AG09319 (cell line): Measurements from ENCODE around the gene FAM111B.

Experiments
- DNase-seq: peaks from one replicate; pipeline ENCODE4 v3.0.0-alpha.2; 2010; ENCODE audit warnings: low read depth; ENCODE audit errors: extremely low read depth
- TF ChIP-seq, protein P1 (sequence below): IDR thresholded peaks from 2 replicates; pipeline ENCODE4 v1.5.1; 2011; ENCODE audit warnings: low read depth, mild to moderate bottlenecking, inconsistent platforms, low read length, moderate library complexity

The FAM111B gene

DNA sequence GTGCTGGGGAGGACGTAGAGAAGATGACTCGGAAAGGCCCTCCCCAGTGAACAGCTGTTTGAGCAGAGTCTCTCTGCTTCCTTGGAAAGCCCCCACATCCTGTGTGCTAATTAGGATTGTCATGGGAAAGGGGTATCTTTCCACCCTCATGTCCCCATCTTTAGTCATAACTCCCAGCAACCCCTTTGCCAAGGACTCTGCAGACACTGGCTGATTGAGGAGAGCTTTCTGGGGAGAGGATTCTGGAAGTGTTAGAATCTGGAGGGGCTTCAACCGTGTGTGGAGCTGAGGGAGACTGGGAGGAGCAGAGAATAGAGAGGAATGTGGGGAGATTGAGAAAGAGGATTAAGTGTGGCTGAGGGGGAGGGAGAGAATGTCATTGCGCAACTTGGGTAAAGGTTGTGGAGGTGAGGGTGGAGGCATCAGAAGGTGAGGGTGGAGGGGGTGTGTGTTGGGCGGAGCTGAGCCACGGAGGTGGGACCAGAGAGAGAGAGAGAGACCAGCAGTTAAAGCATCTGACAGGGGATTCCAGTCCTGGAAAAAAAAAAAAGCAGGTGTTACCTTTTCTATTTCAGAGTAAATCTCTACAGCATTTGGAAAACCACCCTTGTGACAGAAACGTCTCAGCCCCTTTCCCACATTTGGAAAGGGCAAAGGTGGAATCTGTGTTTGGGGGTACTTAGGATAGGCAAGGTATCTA, 67.1 kb downstream of the FAM111B start:
- TF ChIP-seq, protein P1, sequence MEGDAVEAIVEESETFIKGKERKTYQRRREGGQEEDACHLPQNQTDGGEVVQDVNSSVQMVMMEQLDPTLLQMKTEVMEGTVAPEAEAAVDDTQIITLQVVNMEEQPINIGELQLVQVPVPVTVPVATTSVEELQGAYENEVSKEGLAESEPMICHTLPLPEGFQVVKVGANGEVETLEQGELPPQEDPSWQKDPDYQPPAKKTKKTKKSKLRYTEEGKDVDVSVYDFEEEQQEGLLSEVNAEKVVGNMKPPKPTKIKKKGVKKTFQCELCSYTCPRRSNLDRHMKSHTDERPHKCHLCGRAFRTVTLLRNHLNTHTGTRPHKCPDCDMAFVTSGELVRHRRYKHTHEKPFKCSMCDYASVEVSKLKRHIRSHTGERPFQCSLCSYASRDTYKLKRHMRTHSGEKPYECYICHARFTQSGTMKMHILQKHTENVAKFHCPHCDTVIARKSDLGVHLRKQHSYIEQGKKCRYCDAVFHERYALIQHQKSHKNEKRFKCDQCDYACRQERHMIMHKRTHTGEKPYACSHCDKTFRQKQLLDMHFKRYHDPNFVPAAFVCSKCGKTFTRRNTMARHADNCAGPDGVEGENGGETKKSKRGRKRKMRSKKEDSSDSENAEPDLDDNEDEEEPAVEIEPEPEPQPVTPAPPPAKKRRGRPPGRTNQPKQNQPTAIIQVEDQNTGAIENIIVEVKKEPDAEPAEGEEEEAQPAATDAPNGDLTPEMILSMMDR: no peak
- DNase-seq: no peak

DNA sequence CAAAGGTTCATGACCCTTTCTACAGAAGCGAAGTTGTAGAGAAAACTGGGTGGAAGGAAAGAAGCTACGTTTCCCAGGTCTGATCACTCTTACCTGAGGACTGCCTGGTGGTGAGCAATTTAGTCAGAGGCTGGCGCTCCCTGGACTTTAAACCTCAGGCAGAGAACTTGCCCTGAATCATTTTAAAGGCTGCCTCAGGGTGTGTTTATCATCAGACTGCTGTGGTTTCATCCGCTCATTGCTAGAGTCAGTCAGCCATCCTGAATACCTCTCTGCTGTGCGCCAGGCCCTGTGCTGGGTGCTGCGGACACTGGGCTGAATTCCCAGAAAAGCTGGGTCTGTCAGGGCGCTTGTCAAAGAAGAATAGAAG, 67.6 kb downstream of the FAM111B start:
- TF ChIP-seq, protein P1: no peak
- DNase-seq: no peak

DNA sequence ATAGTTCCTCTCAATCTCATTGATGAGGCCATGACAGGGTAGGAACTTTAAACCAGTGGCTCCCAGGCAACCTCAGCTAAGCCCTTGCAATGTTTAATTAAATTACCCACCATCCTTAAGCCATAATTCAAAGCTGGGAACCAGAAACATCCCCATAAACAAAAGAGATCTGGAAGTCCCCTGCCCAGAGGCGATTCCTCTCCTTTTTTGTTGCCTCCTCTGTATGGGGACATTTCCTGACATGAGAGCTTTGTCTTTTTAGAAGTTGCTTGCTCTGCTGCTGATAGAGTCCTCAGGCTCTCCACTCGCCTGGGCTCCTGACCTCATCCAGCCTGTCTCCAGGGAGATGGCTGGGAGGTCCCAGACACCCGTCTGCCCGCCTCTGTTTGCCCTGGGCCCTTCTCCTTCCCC, 68.1 kb downstream of the FAM111B start:
- DNase-seq: no peak
- TF ChIP-seq, protein P1: no peak

DNA sequence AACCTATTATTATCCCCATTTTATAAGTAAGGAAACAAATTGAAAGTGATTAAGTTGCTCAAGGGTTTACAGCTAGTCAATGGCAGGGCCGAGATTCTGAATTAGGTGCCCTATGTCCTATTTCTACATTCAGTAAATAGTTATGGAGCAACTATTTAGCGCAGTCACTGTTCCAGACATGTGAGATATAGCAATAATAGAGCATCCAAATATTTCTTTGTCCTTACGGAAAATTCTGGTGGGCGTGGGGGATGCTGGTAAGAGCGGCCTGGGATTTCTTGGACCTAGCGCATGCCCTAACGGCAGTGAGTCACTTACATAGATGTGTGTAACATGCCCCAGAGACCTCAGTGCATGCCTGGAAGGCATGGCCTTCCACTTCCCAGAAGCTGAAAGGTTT, 69.3 kb downstream of the FAM111B start:
- TF ChIP-seq, protein P1: no peak
- DNase-seq: no peak
